ENCODE measurements around the gene CNTN6.

CNTN6 gene

GRCh38 chr3:1251282-1252060, 158.6 kb downstream of the CNTN6 start:
- Histone ChIP-seq H3K27ac (ENCODE audit: low read depth, low read length) (no peak overlapping the region), H3K4me3 (ENCODE audit: low read depth in 1 of 5, low read length in 5 of 5) (no peak overlapping the region), H3K9me3 (ENCODE audit: control insufficient read depth in 5 of 5, low read length in 5 of 5) (no peaks in the 10 kb centered on the region), H3K27me3 (ENCODE audit: control insufficient read depth in 5 of 5, insufficient read depth in 4 of 5, low read length in 5 of 5) (no peaks in the 10 kb centered on the region), H3K9ac (ENCODE audit: low read length in 5 of 5) (no peak overlapping the region), H3K4me1 (ENCODE audit: control insufficient read depth in 5 of 5, insufficient read depth in 5 of 5, low read length in 5 of 5) (no peaks in the 10 kb centered on the region), H3K36me3 (ENCODE audit: control insufficient read depth in 5 of 5, insufficient read depth in 5 of 5, low read length in 5 of 5) (no peaks in the 10 kb centered on the region)

- Histone ChIP-seq H3K4me3 (ENCODE audit: low read depth in 1 of 5, low read length in 5 of 5) (no peak overlapping the region), H3K36me3 (ENCODE audit: control insufficient read depth in 5 of 5, insufficient read depth in 5 of 5, low read length in 5 of 5) (no peaks in the 10 kb centered on the region), H3K27me3 (ENCODE audit: control insufficient read depth in 5 of 5, insufficient read depth in 4 of 5, low read length in 5 of 5) (no peaks in the 10 kb centered on the region), H3K9me3 (ENCODE audit: control insufficient read depth in 5 of 5, low read length in 5 of 5) (no peaks in the 10 kb centered on the region), H3K4me1 (ENCODE audit: control insufficient read depth in 5 of 5, insufficient read depth in 5 of 5, low read length in 5 of 5) (no peaks in the 10 kb centered on the region), H3K27ac (ENCODE audit: low read depth, low read length) (no peak overlapping the region), H3K9ac (ENCODE audit: low read length in 5 of 5) (no peak overlapping the region)
Observed at GRCh38 chr3:1252061-1252430, 159.2 kb downstream of the CNTN6 start.

- H3K27me3 ChIP-seq (ENCODE audit: control insufficient read depth in 5 of 5, insufficient read depth in 4 of 5, low read length in 5 of 5), result no peaks in the 10 kb centered on the region
- H3K4me3 ChIP-seq (ENCODE audit: low read depth in 1 of 5, low read length in 5 of 5), result no peak overlapping the region
- H3K9ac ChIP-seq (ENCODE audit: low read length in 5 of 5), result no peak overlapping the region
- no peaks in the 10 kb centered on the region for H3K9me3 ChIP-seq (ENCODE audit: control insufficient read depth in 5 of 5, low read length in 5 of 5)
- no peak overlapping the region for H3K27ac ChIP-seq (ENCODE audit: low read depth, low read length)
- no peaks in the 10 kb centered on the region for H3K4me1 ChIP-seq (ENCODE audit: control insufficient read depth in 5 of 5, insufficient read depth in 5 of 5, low read length in 5 of 5)
- no peaks in the 10 kb centered on the region for H3K36me3 ChIP-seq (ENCODE audit: control insufficient read depth in 5 of 5, insufficient read depth in 5 of 5, low read length in 5 of 5)
Observed at GRCh38 chr3:1262246-1262645, 169.4 kb downstream of the CNTN6 start.

- H3K4me3 ChIP-seq (ENCODE audit: low read depth in 1 of 5, low read length in 5 of 5), result no peak overlapping the region
- no peaks in the 10 kb centered on the region for H3K36me3 ChIP-seq (ENCODE audit: control insufficient read depth in 5 of 5, insufficient read depth in 5 of 5, low read length in 5 of 5)
- no peak overlapping the region for H3K9ac ChIP-seq (ENCODE audit: low read length in 5 of 5)
- H3K27ac ChIP-seq (ENCODE audit: low read depth, low read length), result no peak overlapping the region
- H3K4me1 ChIP-seq (ENCODE audit: control insufficient read depth in 5 of 5, insufficient read depth in 5 of 5, low read length in 5 of 5), result no peaks in the 10 kb centered on the region
- H3K9me3 ChIP-seq (ENCODE audit: control insufficient read depth in 5 of 5, low read length in 5 of 5), result no peaks in the 10 kb centered on the region
- H3K27me3 ChIP-seq (ENCODE audit: control insufficient read depth in 5 of 5, insufficient read depth in 4 of 5, low read length in 5 of 5), result no peaks in the 10 kb centered on the region
Observed at GRCh38 chr3:1263121-1263520, 170.3 kb downstream of the CNTN6 start.

- H3K27me3 ChIP-seq (ENCODE audit: control insufficient read depth in 5 of 5, insufficient read depth in 4 of 5, low read length in 5 of 5), result no peaks in the 10 kb centered on the region
- H3K4me1 ChIP-seq (ENCODE audit: control insufficient read depth in 5 of 5, insufficient read depth in 5 of 5, low read length in 5 of 5), result no peaks in the 10 kb centered on the region
- no peak overlapping the region for H3K9ac ChIP-seq (ENCODE audit: low read length in 5 of 5)
- no peaks in the 10 kb centered on the region for H3K9me3 ChIP-seq (ENCODE audit: control insufficient read depth in 5 of 5, low read length in 5 of 5)
- H3K27ac ChIP-seq (ENCODE audit: low read depth, low read length), result no peak overlapping the region
- H3K36me3 ChIP-seq (ENCODE audit: control insufficient read depth in 5 of 5, insufficient read depth in 5 of 5, low read length in 5 of 5), result no peaks in the 10 kb centered on the region
- no peak overlapping the region for H3K4me3 ChIP-seq (ENCODE audit: low read depth in 1 of 5, low read length in 5 of 5)
Observed at GRCh38 chr3:1269808-1270207, 177.0 kb downstream of the CNTN6 start.

- H3K36me3 ChIP-seq (ENCODE audit: control insufficient read depth in 5 of 5, insufficient read depth in 5 of 5, low read length in 5 of 5), result no peaks in the 10 kb centered on the region
- H3K9ac ChIP-seq (ENCODE audit: low read length in 5 of 5), result no peak overlapping the region
- no peaks in the 10 kb centered on the region for H3K27me3 ChIP-seq (ENCODE audit: control insufficient read depth in 5 of 5, insufficient read depth in 4 of 5, low read length in 5 of 5)
- no peak overlapping the region for H3K4me3 ChIP-seq (ENCODE audit: low read depth in 1 of 5, low read length in 5 of 5)
- H3K4me1 ChIP-seq (ENCODE audit: control insufficient read depth in 5 of 5, insufficient read depth in 5 of 5, low read length in 5 of 5), result no peaks in the 10 kb centered on the region
- H3K9me3 ChIP-seq (ENCODE audit: control insufficient read depth in 5 of 5, low read length in 5 of 5), result no peaks in the 10 kb centered on the region
- no peak overlapping the region for H3K27ac ChIP-seq (ENCODE audit: low read depth, low read length)
Observed at GRCh38 chr3:1272546-1273265, 179.9 kb downstream of the CNTN6 start.

GRCh38 chr3:1275495-1275894, 182.7 kb downstream of the CNTN6 start:
- no peaks in the 10 kb centered on the region for H3K4me1 ChIP-seq (ENCODE audit: control insufficient read depth in 5 of 5, insufficient read depth in 5 of 5, low read length in 5 of 5)
- H3K27me3 ChIP-seq (ENCODE audit: control insufficient read depth in 5 of 5, insufficient read depth in 4 of 5, low read length in 5 of 5), result no peaks in the 10 kb centered on the region
- no peaks in the 10 kb centered on the region for H3K9me3 ChIP-seq (ENCODE audit: control insufficient read depth in 5 of 5, low read length in 5 of 5)
- no peak overlapping the region for H3K9ac ChIP-seq (ENCODE audit: low read length in 5 of 5)
- H3K36me3 ChIP-seq (ENCODE audit: control insufficient read depth in 5 of 5, insufficient read depth in 5 of 5, low read length in 5 of 5), result no peaks in the 10 kb centered on the region
- H3K27ac ChIP-seq (ENCODE audit: low read depth, low read length), result no peak overlapping the region
- no peak overlapping the region for H3K4me3 ChIP-seq (ENCODE audit: low read depth in 1 of 5, low read length in 5 of 5)

GRCh38 chr3:1287815-1288214, 195.0 kb downstream of the CNTN6 start:
- Histone ChIP-seq H3K4me1 (ENCODE audit: control insufficient read depth in 5 of 5, insufficient read depth in 5 of 5, low read length in 5 of 5) (no peaks in the 10 kb centered on the region), H3K9me3 (ENCODE audit: control insufficient read depth in 5 of 5, low read length in 5 of 5) (no peaks in the 10 kb centered on the region), H3K4me3 (ENCODE audit: low read depth in 1 of 5, low read length in 5 of 5) (no peak overlapping the region), H3K9ac (ENCODE audit: low read length in 5 of 5) (no peak overlapping the region), H3K27me3 (ENCODE audit: control insufficient read depth in 5 of 5, insufficient read depth in 4 of 5, low read length in 5 of 5) (no peaks in the 10 kb centered on the region), H3K36me3 (ENCODE audit: control insufficient read depth in 5 of 5, insufficient read depth in 5 of 5, low read length in 5 of 5) (no peaks in the 10 kb centered on the region), H3K27ac (ENCODE audit: low read depth, low read length) (no peak overlapping the region)

GRCh38 chr3:1288805-1289494, 196.1 kb downstream of the CNTN6 start:
- Histone ChIP-seq H3K9me3 (ENCODE audit: control insufficient read depth in 5 of 5, low read length in 5 of 5) (no peaks in the 10 kb centered on the region), H3K36me3 (ENCODE audit: control insufficient read depth in 5 of 5, insufficient read depth in 5 of 5, low read length in 5 of 5) (no peaks in the 10 kb centered on the region), H3K4me1 (ENCODE audit: control insufficient read depth in 5 of 5, insufficient read depth in 5 of 5, low read length in 5 of 5) (no peaks in the 10 kb centered on the region), H3K27me3 (ENCODE audit: control insufficient read depth in 5 of 5, insufficient read depth in 4 of 5, low read length in 5 of 5) (no peaks in the 10 kb centered on the region), H3K9ac (ENCODE audit: low read length in 5 of 5) (no peak overlapping the region), H3K4me3 (ENCODE audit: low read depth in 1 of 5, low read length in 5 of 5) (no peak overlapping the region), H3K27ac (ENCODE audit: low read depth, low read length) (no peak overlapping the region)

GRCh38 chr3:1292571-1293071, 199.8 kb downstream of the CNTN6 start:
- Histone ChIP-seq H3K4me3 (ENCODE audit: low read depth in 1 of 5, low read length in 5 of 5) (no peak overlapping the region), H3K36me3 (ENCODE audit: control insufficient read depth in 5 of 5, insufficient read depth in 5 of 5, low read length in 5 of 5) (no peaks in the 10 kb centered on the region), H3K9ac (ENCODE audit: low read length in 5 of 5) (no peak overlapping the region), H3K27ac (ENCODE audit: low read depth, low read length) (no peak overlapping the region), H3K4me1 (ENCODE audit: control insufficient read depth in 5 of 5, insufficient read depth in 5 of 5, low read length in 5 of 5) (no peaks in the 10 kb centered on the region), H3K27me3 (ENCODE audit: control insufficient read depth in 5 of 5, insufficient read depth in 4 of 5, low read length in 5 of 5) (no peaks in the 10 kb centered on the region), H3K9me3 (ENCODE audit: control insufficient read depth in 5 of 5, low read length in 5 of 5) (peaks cover 0 to 2% (median 0%) of the 10 kb centered on the region in 5 donors)
